HG02840 (cell line): Measurements from ENCODE around the gene CXCL6.

Experiments used
- ATAC-seq: cut with Tn5 transposase; IDR thresholded peaks from one replicate; pipeline ENCODE4 v1.9.1; 2021; ENCODE audit warnings: mild to moderate bottlenecking, moderate library complexity, moderate number of reproducible peaks; ENCODE audit not compliant: unreplicated experiment, low FRiP score

The CXCL6 gene

GRCh38 chr4:73865431-73866096 is 29.1 kb downstream of the CXCL6 start:
- no peak for ATAC-seq

- ATAC-seq, result no peak
Measured at GRCh38 chr4:73866246-73866645, 29.8 kb downstream of the CXCL6 start.

- ATAC-seq, result no peak
Measured at GRCh38 chr4:73867783-73868182, 31.3 kb downstream of the CXCL6 start.

- ATAC-seq, result no peak
Measured at GRCh38 chr4:73868206-73869129, 32.0 kb downstream of the CXCL6 start.

GRCh38 chr4:73869130-73870055 is 32.9 kb downstream of the CXCL6 start, which contains the start of gene CXCL1:
CXCL1 (plus strand) TSS chr4:73869393; CDS start chr4:73869471, 78 bp downstream.
- no peak for ATAC-seq

- no peak for ATAC-seq
Measured at GRCh38 chr4:73870260-73870659, 33.8 kb downstream of the CXCL6 start.

- ATAC-seq, result no peak
Measured at GRCh38 chr4:73870768-73871167, 34.3 kb downstream of the CXCL6 start.

- no peak for ATAC-seq
Measured at GRCh38 chr4:73871511-73872310, 35.2 kb downstream of the CXCL6 start.

GRCh38 chr4:73872316-73873108 is 36.0 kb downstream of the CXCL6 start:
- ATAC-seq, result no peak

- ATAC-seq, result no peak
Measured at GRCh38 chr4:73874386-73874785, 37.9 kb downstream of the CXCL6 start.

GRCh38 chr4:73875401-73875800 is 38.9 kb downstream of the CXCL6 start:
- ATAC-seq, result no peak

GRCh38 chr4:73883306-73883705 is 46.8 kb downstream of the CXCL6 start:
- no peak for ATAC-seq

GRCh38 chr4:73885574-73886267 is 49.2 kb downstream of the CXCL6 start:
- ATAC-seq, result no peak
